ENCODE measurements around the gene CDH11. TPM values are rescaled to one million over a fixed set of nuclear protein-coding genes. Genes with fewer than 3 reads are reported as not detected.

The CDH11 gene
- total and polyA plus RNA-seq, 9 of the 15 experiments (the other 6 are each of a cell fraction or from before 2014, with no cell fraction given): 0.18 TPM; not detected in 8

DNA sequence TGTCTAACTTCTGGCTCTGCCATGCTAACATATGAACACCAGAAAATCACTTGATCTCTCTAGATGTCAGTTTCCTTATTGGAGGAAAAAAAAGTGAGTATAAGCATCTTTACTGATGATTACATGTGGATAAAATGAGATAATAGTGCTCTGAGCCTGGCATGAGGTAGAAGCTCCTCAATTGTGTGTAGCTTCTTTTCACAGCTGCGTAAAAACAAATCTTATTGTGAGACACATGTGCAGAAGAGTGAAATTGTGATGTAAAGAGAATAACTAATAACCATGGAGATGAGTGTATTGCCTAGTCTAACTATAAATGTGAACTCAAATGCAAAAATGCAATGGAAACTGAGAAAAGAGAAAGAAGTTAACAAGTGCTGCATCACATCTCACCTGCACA is 44.7 kb downstream of the CDH11 start (continued):
- TF ChIP-seq ZNF764 (CRISPR knock-in tag; IDR thresholded peaks at IDR 0.05; ENCODE audit: low read depth) (no peak), ESRRA (IDR thresholded peaks at IDR 0.05; ENCODE audit: borderline replicate concordance, low read depth) (no peak), HDGF (IDR thresholded peaks at IDR 0.05) (no peak), TAL1 (IDR thresholded peaks at IDR 0.05) (no peak), JUND (IDR thresholded peaks at IDR 0.05; ENCODE audit: borderline replicate concordance, low read depth, low read length) (no peak), JUND (tag; IDR thresholded peaks at IDR 0.05; ENCODE audit: borderline replicate concordance, low read depth, low read length) (no peak), NFIX (CRISPR knock-in tag; IDR thresholded peaks at IDR 0.05; ENCODE audit: low read depth) (no peak), DPF2 (IDR thresholded peaks at IDR 0.05) (no peak)

DNA sequence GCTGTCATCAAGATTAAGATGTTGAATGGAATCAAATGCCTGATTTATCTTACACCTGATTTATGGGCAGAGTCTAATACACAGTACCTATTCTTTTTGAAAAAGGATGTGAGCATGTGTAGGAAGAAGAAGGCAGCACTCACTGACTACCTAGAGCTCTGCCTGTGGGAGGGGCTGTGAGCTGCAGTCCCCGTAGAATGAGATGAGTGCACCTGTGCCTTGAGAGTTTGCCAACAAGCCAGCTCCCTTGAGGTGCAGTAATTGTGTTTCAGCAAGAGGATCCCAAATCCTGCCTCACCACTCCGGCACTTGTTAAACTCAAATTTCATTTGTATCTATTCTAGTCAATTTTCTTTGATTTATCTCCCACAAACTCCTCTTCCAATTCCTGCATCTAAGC is 46.0 kb downstream of the CDH11 start:
- intact Hi-C loops (cut with micrococcal nuclease): no loop called here
- ATAC-seq (no peak), DNase-seq (ENCODE audit: extremely low read depth in 1 of 4, low spot score in 3 of 4) (no peak), FAIRE-seq (no peak)
- Histone ChIP-seq H3K9me3 (replicated peaks; ENCODE audit: control insufficient read depth, insufficient read depth, low read depth, low read length) (no peaks in the 10 kb centered on the region), H4K20me1 (replicated peaks; ENCODE audit: control insufficient read depth, insufficient read depth, low read length) (no peaks in the 10 kb centered on the region), H3K27me3 (ENCODE audit: control insufficient read depth in 2 of 2, insufficient read depth in 2 of 2, low read length in 2 of 2) (no peaks in the 10 kb centered on the region), H3K27ac (ENCODE audit: extremely low read depth, low read depth, low read length) (no peak overlapping the region), H3K9ac (ENCODE audit: insufficient read depth in 1 of 2, low read depth in 2 of 2, low read length in 2 of 2) (no peak overlapping the region), H3K36me3 (ENCODE audit: control insufficient read depth, insufficient read depth, low read length) (no peaks in the 10 kb centered on the region), H3K4me3 (no peak overlapping the region), H3K9me1 (ENCODE audit: control insufficient read depth, insufficient read depth, low read length) (no peaks in the 10 kb centered on the region), H3K4me1 (replicated peaks in 1 of 2; ENCODE audit: control insufficient read depth in 2 of 2, insufficient read depth in 2 of 2, low read length in 2 of 2) (no peaks in the 10 kb centered on the region), H3K4me2 (ENCODE audit: insufficient read depth, low read length) (no peak overlapping the region), H2AFZ (ENCODE audit: low read depth, low read length) (no peak overlapping the region), H3K79me2 (ENCODE audit: control insufficient read depth, insufficient read depth, low read length) (no peaks in the 10 kb centered on the region)
- no TSS peak for BruUV-seq (replicated peaks)
- POLR2A ChIA-PET: no interaction called here
- CTCF ChIA-PET (ENCODE audit: low intra/inter-chr PET ratio): no interaction called here
- in situ Hi-C loops (cut with MboI): no loop called here
- WGBS (ENCODE audit: insufficient coverage, low coverage, missing lambda C conversion rate): 0% methylated on average over 2 of the region's 2 CpGs
- TF ChIP-seq, protein P1, sequence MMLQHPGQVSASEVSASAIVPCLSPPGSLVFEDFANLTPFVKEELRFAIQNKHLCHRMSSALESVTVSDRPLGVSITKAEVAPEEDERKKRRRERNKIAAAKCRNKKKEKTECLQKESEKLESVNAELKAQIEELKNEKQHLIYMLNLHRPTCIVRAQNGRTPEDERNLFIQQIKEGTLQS (IDR thresholded peaks at IDR 0.05): no peak
- TF ChIP-seq, protein P1 (CRISPR knock-in tag; conservative IDR thresholded peaks at IDR 0.05): no peak
- TF ChIP-seq EZH2 (IDR thresholded peaks at IDR 0.05; ENCODE audit: borderline replicate concordance, low read depth, low read length) (no peak), TBP (optimal IDR thresholded peaks at IDR 0.05; ENCODE audit: low read depth, low read length) (no peak), HLTF (IDR thresholded peaks at IDR 0.05) (no peak), TRIM28 (IDR thresholded peaks at IDR 0.05) (no peak), SPI1 (IDR thresholded peaks at IDR 0.05; ENCODE audit: borderline replicate concordance, low read depth, low read length) (no peak), ELF2 (CRISPR knock-in tag; IDR thresholded peaks at IDR 0.05) (no peak), MEF2A (IDR thresholded peaks at IDR 0.05; ENCODE audit: control insufficient read depth, low read depth, low read length) (no peak), GATAD2A (IDR thresholded peaks at IDR 0.05) (no peak), PHB2 (IDR thresholded peaks at IDR 0.05; ENCODE audit: low read depth) (no peak), CREM (IDR thresholded peaks at IDR 0.05; ENCODE audit: low read depth) (no peak), CEBPG (CRISPR knock-in tag; IDR thresholded peaks at IDR 0.05) (no peak), CEBPG (tag; conservative IDR thresholded peaks at IDR 0.05 in 1 of 2, IDR thresholded peaks at IDR 0.05 in 1 of 2) (no peak), KDM1A (IDR thresholded peaks at IDR 0.05) (no peak), SIN3B (IDR thresholded peaks at IDR 0.05; ENCODE audit: low read depth) (no peak)
- TF ChIP-seq, protein P2, sequence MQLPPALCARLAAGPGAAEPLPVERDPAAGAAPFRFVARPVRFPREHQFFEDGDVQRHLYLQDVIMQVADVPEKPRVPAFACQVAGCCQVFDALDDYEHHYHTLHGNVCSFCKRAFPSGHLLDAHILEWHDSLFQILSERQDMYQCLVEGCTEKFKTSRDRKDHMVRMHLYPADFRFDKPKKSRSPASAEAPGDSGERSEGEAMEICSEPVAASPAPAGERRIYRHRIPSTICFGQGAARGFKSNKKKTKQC (CRISPR knock-in tag; IDR thresholded peaks at IDR 0.05): no peak
- TF ChIP-seq, protein P3, sequence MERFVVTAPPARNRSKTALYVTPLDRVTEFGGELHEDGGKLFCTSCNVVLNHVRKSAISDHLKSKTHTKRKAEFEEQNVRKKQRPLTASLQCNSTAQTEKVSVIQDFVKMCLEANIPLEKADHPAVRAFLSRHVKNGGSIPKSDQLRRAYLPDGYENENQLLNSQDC (CRISPR knock-in tag; IDR thresholded peaks at IDR 0.05): no peak

Data from K562 (cell line).